Astrocyte (in vitro differentiated cells and primary cell): Measurements from ENCODE around the gene SPPL2B.

ENCODE experiments used
- CTCF ChIP-seq: IDR thresholded peaks from 2 replicates; pipeline ENCODE4 v1.5.1; 2011; ENCODE audit warnings: low read depth, mild to moderate bottlenecking, inconsistent platforms, low read length, moderate library complexity; ENCODE audit not compliant: insufficient read depth
- EZH2 ChIP-seq: IDR thresholded peaks from 2 replicates; pipeline ENCODE4 v1.6.1; 2012; ENCODE audit warnings: mild to moderate bottlenecking, low read length, inconsistent platforms; ENCODE audit not compliant: insufficient read depth

- TF ChIP-seq CTCF (no peak), EZH2 (no peak)
Observed at GRCh38 chr19:2387367-2388288, 59.1 kb downstream of the SPPL2B start.
